Heart left ventricle (tissue), 16 donors: ENCODE data around the gene SIMC1. TPM values are rescaled to one million over a fixed set of nuclear protein-coding genes. Genes with fewer than 3 reads are reported as not detected.

Source experiments
- ATAC-seq, 4 donors: fragments of 200-7000 bp; cut with Tn5 transposase; one replicate each; pipeline ENCODE4 v1.9.1; 2020 to 2022; ENCODE audit warnings: moderate library complexity in 4 of 4, mild to moderate bottlenecking in 3 of 4, moderate number of reproducible peaks in 1 of 4
- DNase-seq, 5 donors: peaks; one replicate each; pipeline ENCODE4 v3.0.0-alpha.2; 2020
- H3K27ac ChIP-seq, 12 donors: fragments of 200-600 bp; sonication (generic) in 4 of 12; one replicate each; pipeline versions ENCODE4 v1.5.0 to v1.8.0; 2016 to 2022; ENCODE audit warnings: mild to moderate bottlenecking in 2 of 12
- H3K27me3 ChIP-seq, 9 donors: fragments of 200-600 bp; sonication (generic) in 2 of 9; one replicate each; pipeline versions ENCODE4 v1.5.1 to v1.8.0; 2016 to 2022; ENCODE audit warnings: mild to moderate bottlenecking in 3 of 9
- H3K36me3 ChIP-seq, 9 donors: fragments of 200-600 bp; sonication (generic) in 2 of 9; one replicate each; pipeline versions ENCODE4 v1.5.0 to v1.8.0; 2018 to 2022; ENCODE audit warnings: mild to moderate bottlenecking in 2 of 9
- H3K4me1 ChIP-seq, 12 donors: fragments of 200-600 bp; sonication (generic) in 4 of 12; one replicate each; pipeline versions ENCODE4 v1.5.0 to v1.8.0; 2016 to 2022; ENCODE audit warnings: mild to moderate bottlenecking in 3 of 12
- H3K4me3 ChIP-seq, 12 donors: fragments of 200-600 bp; sonication (generic) in 4 of 12; one replicate each; pipeline versions ENCODE4 v1.5.0 to v1.8.0; 2017 to 2022; ENCODE audit warnings: mild to moderate bottlenecking in 9 of 12, moderate library complexity in 4 of 12
- H3K9me3 ChIP-seq, 12 donors: fragments of 200-600 bp; sonication (generic) in 4 of 12; one replicate each; pipeline versions ENCODE4 v1.5.0 to v1.8.0; 2016 to 2022; ENCODE audit warnings: mild to moderate bottlenecking in 1 of 12
- POLR2A ChIP-seq, 2 donors: fragments of 450-650 bp; IDR thresholded peaks; one replicate each; pipeline ENCODE4 v1.6.1; 2017; ENCODE audit warnings: antibody characterized with exemption in 2 of 2, mild to moderate bottlenecking in 2 of 2, moderate library complexity in 2 of 2
- WGBS, 4 donors: extraction: QIAGEN DNeasy Blood & Tissue Kit in 2 of 4; methylation state at CpG; one replicate each; pipeline versions ENCODE4 v1.1.5 to v1.1.7; 2013 to 2018; 5-methylcytosine and 5-hydroxymethylcytosine counted together
- intact Hi-C, 10 donors: fragments of 100-400 bp; cut with DNase I; formaldehyde crosslinking; loops; one replicate each; pipeline versions ENCODE4 v1.11.1 to v1.14.2; 2022
- microRNA counts, 2 donors: library from miRNA; unstranded; fragments of <30 nt; microRNA quantifications; one replicate each; lab custom pipeline; 2016
- microRNA-seq, 4 donors: library from miRNA; unstranded; fragments of <30 nt; microRNA quantifications; one replicate each; pipeline versions ENCODE4 to v1.2.0, GENCODE V29; 2017 to 2020
- polyA plus RNA-seq, 2 donors: library from polyadenylated mRNA; stranded (reverse); fragments of 200-250 nt; gene quantifications; one replicate each; pipeline ENCODE4 v1.2.3, GENCODE V29; 2013
- total RNA-seq, 9 donors: library from RNA; depleted of rRNA in 2 of 9; stranded (reverse); fragments of >200 nt in 2 of 9; fragmentation: NEBNext Ultra II Directional in 3 of 9; extraction: Animal tissue kit (Norgen Biotek cat#: 25700) in 3 of 9; gene quantifications; one replicate each; pipeline versions ENCODE4 v1.1.0 to v1.2.4, GENCODE V29; 2016 to 2023
- TF ChIP-seq, protein P1 (sequence below), 12 donors: fragments of 200-600 bp; sonication (generic) in 4 of 12; IDR thresholded peaks; one replicate each; pipeline versions ENCODE4 v1.5.0 to v1.8.0; 2018 to 2022; ENCODE audit warnings: antibody characterized with exemption in 12 of 12, mild to moderate bottlenecking in 5 of 12
- donor health status: ischemic (EF 13 %, LVEDD 7.1; RV severe dilation, severe dysfunction).
- donor health status: healthy with polysubstance abuse.
- donor health status: DM: no; HTN: yes; CAD: no.
- donor health status: DM: no; HTN: no; CAD: no.
- donor health status: ischemic (EF 25% LVEDD 6.9; RV normal size, moderate dysfunction).
- donor health status: ischemic (EF 25% LVEDD 5.7; RV mildly dilated, moderate dysfunction).
- donor health status: healthy.
- donor health status: DM: yes; HTN: yes; CAD: no.
- donor health status: ischemic (EF 35%, LVEDD 5.7; RV mildly dilated, moderate dysfunction).
- donor health status: nonischemic (EF 11% LVEDD 7.7; RV severe dilation, severe dysfunction).
- donor health status: DM: yes; HTN: yes; CAD: no.
- donor health status: PGD.
- donor health status: ischemic (EF 29% LVEDD 5.4; RV normal size, mild dysfunction).
- donor health status: nonischemic (EF 23%, LVEDD 6.1; RV moderate dilation, normal function).

SIMC1 gene
- total and polyA plus RNA-seq, 11 donors, result 2.2 to 9.0 (median 4.6) TPM

GRCh38 chr5:176394096-176394495 is 155.9 kb downstream of the SIMC1 start:
- H3K4me3 ChIP-seq, result no peak overlapping the region
- no peaks in the 10 kb centered on the region for H3K9me3 ChIP-seq
- WGBS, 4 donors, result 93 to 96% (median 94%) methylated on average over 9 of the region's 9 CpGs
- no peak for TF ChIP-seq POLR2A (IDR thresholded peaks at IDR 0.05)
- TF ChIP-seq, protein P1, sequence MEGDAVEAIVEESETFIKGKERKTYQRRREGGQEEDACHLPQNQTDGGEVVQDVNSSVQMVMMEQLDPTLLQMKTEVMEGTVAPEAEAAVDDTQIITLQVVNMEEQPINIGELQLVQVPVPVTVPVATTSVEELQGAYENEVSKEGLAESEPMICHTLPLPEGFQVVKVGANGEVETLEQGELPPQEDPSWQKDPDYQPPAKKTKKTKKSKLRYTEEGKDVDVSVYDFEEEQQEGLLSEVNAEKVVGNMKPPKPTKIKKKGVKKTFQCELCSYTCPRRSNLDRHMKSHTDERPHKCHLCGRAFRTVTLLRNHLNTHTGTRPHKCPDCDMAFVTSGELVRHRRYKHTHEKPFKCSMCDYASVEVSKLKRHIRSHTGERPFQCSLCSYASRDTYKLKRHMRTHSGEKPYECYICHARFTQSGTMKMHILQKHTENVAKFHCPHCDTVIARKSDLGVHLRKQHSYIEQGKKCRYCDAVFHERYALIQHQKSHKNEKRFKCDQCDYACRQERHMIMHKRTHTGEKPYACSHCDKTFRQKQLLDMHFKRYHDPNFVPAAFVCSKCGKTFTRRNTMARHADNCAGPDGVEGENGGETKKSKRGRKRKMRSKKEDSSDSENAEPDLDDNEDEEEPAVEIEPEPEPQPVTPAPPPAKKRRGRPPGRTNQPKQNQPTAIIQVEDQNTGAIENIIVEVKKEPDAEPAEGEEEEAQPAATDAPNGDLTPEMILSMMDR (IDR thresholded peaks at IDR 0.05), result no peak
- H3K4me1 ChIP-seq, result peaks cover 0 to 33% (median 7%) of the 10 kb centered on the region in 12 donors
- no peaks in the 10 kb centered on the region for H3K27me3 ChIP-seq
- peak overlapping the region in 5 of 12 donors; percentile 76 to 82 (median 79) for H3K27ac ChIP-seq
- DNase-seq (peak in 1 of 5 donors; percentile 10), ATAC-seq (no peak)
- peaks cover 2 to 72% (median 47%) of the 10 kb centered on the region in 9 donors for H3K36me3 ChIP-seq
- intact Hi-C loops, result no loop called here

DNA sequence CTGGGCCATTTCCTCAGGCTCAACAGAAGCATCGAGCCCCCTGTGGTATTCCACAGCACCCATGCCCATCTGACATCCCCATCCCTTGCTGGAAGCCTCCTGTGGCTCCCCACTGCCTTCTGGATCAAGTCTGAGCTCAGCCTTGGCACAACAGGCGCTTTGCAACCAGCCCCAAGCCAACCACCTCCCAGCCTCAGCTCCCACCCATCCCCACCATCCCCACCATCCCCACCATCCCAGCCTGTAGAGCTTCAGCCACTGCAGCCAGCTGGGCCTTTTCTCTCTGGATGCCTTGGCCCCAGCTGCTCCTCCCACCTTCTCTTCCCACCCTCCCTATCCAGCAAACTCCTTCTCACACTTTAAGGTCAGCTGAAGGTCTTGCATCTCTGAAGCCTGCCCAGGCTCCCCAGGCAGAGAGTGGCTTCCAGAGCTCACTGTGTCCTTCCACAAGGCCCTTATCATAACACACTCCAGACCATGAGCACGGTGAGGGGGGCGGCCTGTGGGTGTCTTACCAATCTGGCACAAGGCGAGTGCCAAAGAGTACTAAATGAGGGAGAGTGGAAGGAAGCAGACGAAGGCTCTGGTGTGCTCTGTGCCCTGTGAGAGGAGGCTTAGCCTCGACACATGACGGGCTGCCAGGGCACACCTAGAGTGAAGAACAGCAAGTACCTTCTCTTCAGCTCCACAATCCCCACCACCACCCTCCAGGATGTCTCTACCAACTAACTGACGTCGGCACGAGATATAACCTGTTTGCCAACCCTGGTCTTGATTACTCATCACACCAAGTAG is 156.9 kb downstream of the SIMC1 start:
- peak in 4 of 5 donors; percentile 58 to 86 (median 71) for DNase-seq
- WGBS, 4 donors, result 44 to 63% (median 58%) methylated on average over 11 of the region's 11 CpGs
- intact Hi-C loops, result loop anchor here in 1 of 10 donors (5.0 kb wide), 1 partner anchor 33 kb away; the partner anchor contains the start of gene KIAA1191
- no peak for TF ChIP-seq POLR2A (IDR thresholded peaks at IDR 0.05)
- TF ChIP-seq, protein P1 (IDR thresholded peaks at IDR 0.05), result no peak
- Histone ChIP-seq H3K36me3 (peaks cover 2 to 72% (median 49%) of the 10 kb centered on the region in 9 donors), H3K4me3 (no peak overlapping the region), H3K4me1 (peaks cover 0 to 24% (median 1%) of the 10 kb centered on the region in 12 donors), H3K27ac (peak overlapping the region in 11 of 12 donors; percentile 26 to 83 (median 76)), H3K9me3 (no peaks in the 10 kb centered on the region), H3K27me3 (no peaks in the 10 kb centered on the region)
- peak; percentile 89 to 92 (median 91) for ATAC-seq

MicroRNA genes within 50 kb of the gene (microRNA counts, 767-probe panel; counts per million panel counts)
- 671 to 1,120 counts per million in 2 donors for microRNA hsa-miR-1271-5p (lab: Ali Mortazavi, UCI)

Small RNA genes within 50 kb of the gene (microRNA-seq; reads per million reads assigned to microRNA genes)
- 6.7 to 19.2 (median 8.6) reads per million in 4 donors for gene MIR1271

Other genes starting within 250 kb of the SIMC1 start
- gene KIAA1191, start 123.3 kb downstream of the SIMC1 start, total RNA-seq, result 100 to 1,000 TPM in 5 of 9 donors, 10 to 100 TPM in 4; 68.4 to 143 (median 104) TPM
- 10 to 100 TPM; 42.8 to 61.8 TPM for gene KIAA1191, start 123.3 kb downstream of the SIMC1 start, polyA plus RNA-seq
- gene ARL10, start 127.1 kb downstream of the SIMC1 start, total RNA-seq, result 1 to 10 TPM; 2.9 to 8.1 (median 5.4) TPM
- gene ARL10, start 127.1 kb downstream of the SIMC1 start, polyA plus RNA-seq, result 1 to 10 TPM; 1.5 to 4.8 TPM
- 10 to 100 TPM in 8 of 9 donors, 1 to 10 TPM in 1; 9.3 to 33.9 (median 15.8) TPM for gene NOP16, start 150.2 kb downstream of the SIMC1 start, total RNA-seq
- 10 to 100 TPM; 33.4 to 83.4 TPM for gene NOP16, start 150.2 kb downstream of the SIMC1 start, polyA plus RNA-seq
- 100 to 1,000 TPM; 177 to 318 (median 218) TPM for gene HIGD2A, start 150.3 kb downstream of the SIMC1 start, total RNA-seq
- 100 to 1,000 TPM; 229 to 454 TPM for gene HIGD2A, start 150.3 kb downstream of the SIMC1 start, polyA plus RNA-seq
- 100 to 1,000 TPM; 185 to 401 (median 231) TPM for gene CLTB, start 178.1 kb downstream of the SIMC1 start, total RNA-seq
- 100 to 1,000 TPM; 461 to 464 TPM for gene CLTB, start 178.1 kb downstream of the SIMC1 start, polyA plus RNA-seq
- gene FAF2, start 210.0 kb downstream of the SIMC1 start, total RNA-seq, result 10 to 100 TPM; 11.6 to 20.8 (median 13.6) TPM
- gene FAF2, start 210.0 kb downstream of the SIMC1 start, polyA plus RNA-seq, result 10 to 100 TPM in 1 of 2 donors, 1 to 10 TPM in 1; 6.6 to 15.0 TPM